NB4 (cell line): Measurements from ENCODE around the gene DSCAM.

Source experiments
- DNase-seq: peaks from one replicate; pipeline ENCODE4 v3.0.0; 2010; ENCODE audit warnings: low read depth
- H3K4me3 ChIP-seq: one replicate; pipeline ENCODE4 v1.5.1; 2011; ENCODE audit warnings: mild to moderate bottlenecking, low read depth, low read length, moderate library complexity
- CTCF ChIP-seq: IDR thresholded peaks from one replicate; pipeline ENCODE4 v1.5.1; 2012; ENCODE audit warnings: low read depth, low read length
- MAX ChIP-seq: IDR thresholded peaks from 2 replicates; pipeline ENCODE4 v1.6.1; 2011; ENCODE audit warnings: low read depth, low read length
- MYC ChIP-seq: IDR thresholded peaks from 2 replicates; pipeline ENCODE4 v1.6.1; 2011; ENCODE audit warnings: low read depth, low read length
- POLR2A ChIP-seq: IDR thresholded peaks from 2 replicates; pipeline ENCODE4 v1.6.1; 2011; ENCODE audit warnings: mild to moderate bottlenecking; ENCODE audit not compliant: insufficient read length; ENCODE audit errors: extremely low read depth

The DSCAM gene

GRCh38 chr21:39984286-39984991 lies 862.5 kb downstream of the DSCAM start:
- TF ChIP-seq POLR2A (no peak), MYC (no peak), CTCF (no peak)
- no peak for DNase-seq
- no peak overlapping the region for H3K4me3 ChIP-seq

- H3K4me3 ChIP-seq: no peak overlapping the region
- TF ChIP-seq MYC (no peak), CTCF (no peak)
- no peak for DNase-seq
These were observed 866.6 kb downstream of the DSCAM start for GRCh38 chr21:39980241-39980820.

- TF ChIP-seq MAX (no peak), CTCF (no peak), MYC (no peak), POLR2A (no peak)
- no peak overlapping the region for H3K4me3 ChIP-seq
- DNase-seq: no peak
These were observed 867.6 kb downstream of the DSCAM start for GRCh38 chr21:39979321-39979720.

- no peak for DNase-seq
These were observed 870.2 kb downstream of the DSCAM start for GRCh38 chr21:39976800-39977199.

GRCh38 chr21:39972976-39973770 lies 873.8 kb downstream of the DSCAM start:
- TF ChIP-seq MAX: no peak
- TF ChIP-seq MYC: no peak
- TF ChIP-seq CTCF: no peak
- TF ChIP-seq POLR2A: no peak
- H3K4me3 ChIP-seq: no peak overlapping the region
- DNase-seq: no peak

More at GRCh38 chr21:39976800-39977199, 870.2 kb downstream of the DSCAM start:
- TF ChIP-seq MYC: no peak
- no peak for TF ChIP-seq MAX
- no peak for TF ChIP-seq POLR2A
- no peak for TF ChIP-seq CTCF
- H3K4me3 ChIP-seq: no peak overlapping the region

- no peak overlapping the region for H3K4me3 ChIP-seq
- DNase-seq: no peak
- TF ChIP-seq POLR2A (no peak), CTCF (no peak), MYC (no peak), MAX (no peak)
These were observed 874.5 kb downstream of the DSCAM start for GRCh38 chr21:39972471-39972870.
